ENCODE measurements around the gene DARS2.
"Not testable (repeated sequence)": the region's sequence is repeated elsewhere in the genome, so short reads cannot be mapped to it uniquely, and the experiment has no call there.

The DARS2 gene

DNA sequence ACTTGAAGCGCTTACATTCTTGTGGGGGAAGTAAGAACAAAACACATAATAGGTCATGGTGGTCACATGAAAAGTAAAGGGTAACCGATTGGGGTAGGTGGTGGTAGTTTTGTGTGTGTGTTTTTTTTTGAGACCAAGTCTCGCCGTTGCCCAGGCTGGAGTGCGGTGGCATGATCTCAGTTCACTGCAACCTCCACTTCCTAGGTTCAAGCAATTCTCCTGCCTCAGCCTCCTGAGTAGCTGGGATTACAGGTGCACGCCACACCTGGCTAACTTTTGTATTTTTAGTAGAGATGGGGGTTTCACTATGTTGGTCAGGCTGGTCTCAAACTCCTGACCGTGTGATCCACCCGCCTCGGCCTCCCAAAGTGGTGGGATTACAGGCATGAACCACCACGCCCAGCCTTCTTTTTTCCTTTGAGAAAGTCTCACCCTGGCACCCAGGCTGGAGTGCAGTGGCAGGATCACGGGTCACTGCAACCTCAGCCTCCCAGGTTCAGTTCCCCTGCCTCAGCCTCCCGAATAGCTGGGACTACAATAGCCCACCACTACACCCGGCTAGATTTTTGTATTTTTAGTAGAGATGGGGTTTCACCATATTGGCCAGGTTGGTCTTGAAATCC is 37.8 kb downstream of the DARS2 start:
- H3K9me3 ChIP-seq (ENCODE audit: control insufficient read depth in 2 of 2, low read length in 2 of 2); H3K27ac ChIP-seq (ENCODE audit: low read length): not testable (repeated sequence)

DNA sequence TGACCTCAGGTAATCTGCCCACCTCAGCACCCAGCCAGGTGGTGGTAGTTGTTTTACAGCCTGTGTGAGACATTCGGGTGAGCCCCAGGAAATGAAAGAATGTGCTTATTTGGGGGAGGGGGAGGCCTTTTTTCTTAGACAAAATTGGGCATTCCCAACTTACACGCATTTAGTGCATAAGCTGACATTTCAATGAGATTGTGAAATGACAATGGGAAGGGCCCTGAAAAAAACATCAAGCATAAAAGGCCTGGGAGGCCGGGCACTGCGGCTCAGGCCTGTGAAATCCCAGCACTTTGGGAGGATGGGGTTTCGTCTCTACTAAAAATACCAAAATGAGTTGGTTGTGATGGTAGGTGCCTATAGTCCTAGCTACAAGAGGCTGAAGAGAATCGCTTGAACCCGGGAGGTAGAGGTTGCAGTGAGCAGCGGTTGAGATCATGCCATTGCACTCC is 38.3 kb downstream of the DARS2 start:
- Histone ChIP-seq H3K9me3 (ENCODE audit: control insufficient read depth in 2 of 2, low read length in 2 of 2) (no peaks in the 10 kb centered on the region), H3K4me3 (ENCODE audit: low read length in 2 of 2) (no peak overlapping the region), H3K4me1 (ENCODE audit: control insufficient read depth, insufficient read depth, low read length) (peaks cover 6% of the 10 kb centered on the region), H3K27ac (ENCODE audit: low read length) (no peak overlapping the region), H3K9ac (ENCODE audit: low read length in 2 of 2) (no peak overlapping the region), H3K36me3 (ENCODE audit: control insufficient read depth in 2 of 2, insufficient read depth in 2 of 2, low read length in 2 of 2) (peaks cover 26 to 28% of the 10 kb centered on the region in 2 donors), H3K27me3 (ENCODE audit: control insufficient read depth in 1 of 2, insufficient read depth in 2 of 2, low read length in 2 of 2) (no peaks in the 10 kb centered on the region)

More for the DNA sequence above, 37.8 kb downstream of the DARS2 start:
- not testable (repeated sequence) for H3K4me1 ChIP-seq (ENCODE audit: control insufficient read depth, insufficient read depth, low read length); H3K4me3 ChIP-seq (ENCODE audit: low read length in 2 of 2); H3K27me3 ChIP-seq (ENCODE audit: control insufficient read depth in 1 of 2, insufficient read depth in 2 of 2, low read length in 2 of 2); H3K9ac ChIP-seq (ENCODE audit: low read length in 2 of 2)
- peaks cover 26 to 31% of the 10 kb centered on the region in 2 donors for H3K36me3 ChIP-seq (ENCODE audit: control insufficient read depth in 2 of 2, insufficient read depth in 2 of 2, low read length in 2 of 2)

DNA sequence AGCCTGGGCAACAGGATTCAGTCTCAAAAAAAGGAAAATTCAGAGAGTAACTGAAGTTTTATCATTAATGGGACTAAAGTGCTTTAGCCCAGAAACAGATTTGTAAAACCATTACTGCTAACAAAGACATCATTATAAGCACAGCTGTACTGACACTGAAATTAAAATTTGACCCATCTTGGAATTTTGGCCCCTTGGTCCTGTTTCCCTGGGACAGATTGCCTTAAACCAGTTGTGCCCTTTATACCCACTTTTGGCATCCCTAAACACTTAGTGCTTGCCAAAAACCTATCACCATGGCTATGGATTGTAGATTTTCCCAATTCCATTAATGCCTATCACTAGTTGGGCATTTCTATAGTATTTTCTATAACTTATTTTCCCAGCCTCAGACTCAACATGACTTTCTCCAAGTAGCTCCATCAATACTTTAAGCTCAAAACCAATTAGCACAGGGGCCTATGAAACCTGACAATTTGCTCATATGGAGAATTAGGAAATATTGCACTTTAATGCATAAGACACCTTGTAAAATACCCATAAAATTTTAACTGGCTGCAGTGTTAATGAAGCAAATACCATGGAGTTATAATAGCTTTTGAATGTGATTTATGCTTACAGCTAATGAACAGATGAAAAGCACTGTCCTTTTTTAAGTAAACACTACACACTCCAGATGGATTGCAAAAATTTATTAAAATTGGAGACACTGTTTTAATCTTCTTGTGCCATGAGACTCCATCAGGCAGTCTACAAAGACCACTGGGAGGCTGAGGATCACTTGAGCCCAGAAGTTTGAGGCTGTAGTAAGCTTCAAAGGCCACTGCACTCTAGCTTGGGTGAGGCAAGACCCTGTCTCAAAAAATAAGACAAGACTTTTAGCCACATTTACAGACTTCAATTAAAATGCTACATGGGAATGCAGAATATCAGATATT is 39.0 kb downstream of the DARS2 start:
- Histone ChIP-seq H3K9me3 (ENCODE audit: control insufficient read depth in 2 of 2, low read length in 2 of 2) (no peaks in the 10 kb centered on the region), H3K27me3 (ENCODE audit: control insufficient read depth in 1 of 2, insufficient read depth in 2 of 2, low read length in 2 of 2) (no peaks in the 10 kb centered on the region), H3K9ac (ENCODE audit: low read length in 2 of 2) (no peak overlapping the region), H3K36me3 (ENCODE audit: control insufficient read depth in 2 of 2, insufficient read depth in 2 of 2, low read length in 2 of 2) (peaks cover 26 to 27% of the 10 kb centered on the region in 2 donors), H3K27ac (ENCODE audit: low read length) (no peak overlapping the region), H3K4me1 (ENCODE audit: control insufficient read depth, insufficient read depth, low read length) (peaks cover 6% of the 10 kb centered on the region), H3K4me3 (ENCODE audit: low read length in 2 of 2) (no peak overlapping the region)

DNA sequence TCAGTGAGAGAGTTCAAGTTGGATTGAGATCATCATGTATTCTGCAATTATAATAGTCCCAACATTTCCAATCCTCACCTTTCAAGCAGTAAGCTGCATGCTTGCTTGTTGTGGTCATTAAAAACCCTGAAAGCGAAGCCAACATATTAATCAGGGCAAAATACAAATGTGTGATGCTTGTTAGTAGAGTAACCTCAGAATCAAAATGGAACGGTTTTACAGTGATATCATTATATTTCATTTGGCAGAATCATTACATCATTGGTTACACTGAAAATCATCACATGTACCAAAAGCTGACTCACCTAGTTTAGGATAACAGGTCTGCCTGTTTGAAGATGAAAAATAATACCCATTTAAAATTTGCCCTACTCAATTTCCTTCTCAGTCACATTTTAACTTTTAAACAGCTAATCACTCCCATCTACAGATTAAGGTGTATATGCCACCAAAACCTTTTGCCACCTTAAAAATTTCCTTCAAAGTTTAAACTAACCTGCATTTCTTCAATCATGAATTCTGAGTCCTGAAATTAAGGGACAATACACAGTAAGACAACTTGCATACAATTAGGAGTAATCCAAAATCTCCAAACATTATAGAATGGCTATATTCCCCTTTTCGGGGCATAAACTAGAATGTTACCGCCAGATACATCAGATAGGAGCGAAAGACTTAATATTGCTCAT is 39.9 kb downstream of the DARS2 start:
- peaks cover 26 to 27% of the 10 kb centered on the region in 2 donors for H3K36me3 ChIP-seq (ENCODE audit: control insufficient read depth in 2 of 2, insufficient read depth in 2 of 2, low read length in 2 of 2)
- no peak overlapping the region for H3K27ac ChIP-seq (ENCODE audit: low read length)
- no peak overlapping the region for H3K9ac ChIP-seq (ENCODE audit: low read length in 2 of 2)
- H3K27me3 ChIP-seq (ENCODE audit: control insufficient read depth in 1 of 2, insufficient read depth in 2 of 2, low read length in 2 of 2) = no peaks in the 10 kb centered on the region
- H3K9me3 ChIP-seq (ENCODE audit: control insufficient read depth in 2 of 2, low read length in 2 of 2) = no peaks in the 10 kb centered on the region
- no peak overlapping the region for H3K4me3 ChIP-seq (ENCODE audit: low read length in 2 of 2)
- H3K4me1 ChIP-seq (ENCODE audit: control insufficient read depth, insufficient read depth, low read length) = peaks cover 6% of the 10 kb centered on the region

DNA sequence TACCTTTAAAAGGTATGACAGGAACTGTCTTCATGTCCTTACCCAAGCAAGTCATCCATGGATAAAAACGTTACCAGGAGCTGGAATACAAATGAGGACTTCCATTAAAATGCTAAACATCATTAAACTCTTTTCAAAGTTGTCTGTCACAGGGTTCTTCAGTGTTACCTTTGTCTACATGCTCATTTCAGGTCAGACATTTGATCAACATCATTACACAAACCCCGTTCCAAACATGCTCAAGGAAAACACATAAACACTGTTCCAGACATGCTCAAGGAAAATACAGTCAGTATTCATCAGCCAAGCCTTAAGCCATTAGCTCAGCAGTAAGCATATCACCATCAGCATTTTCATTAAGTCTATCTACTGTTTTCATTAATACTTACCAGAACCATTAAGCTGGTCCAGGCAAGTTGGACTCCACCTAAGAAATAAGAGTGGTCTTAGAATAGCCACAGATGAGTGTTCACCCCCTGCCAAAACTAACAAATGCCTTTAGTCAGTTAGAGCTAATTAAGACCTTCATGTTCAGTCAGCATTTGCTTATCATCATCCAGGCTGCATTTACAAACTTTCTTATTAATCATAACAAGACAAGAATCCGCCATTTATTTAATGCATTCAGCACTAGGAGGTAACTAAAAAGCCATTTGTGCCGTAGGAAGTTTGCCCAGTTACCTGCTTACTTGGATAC is 41.1 kb downstream of the DARS2 start:
- Histone ChIP-seq H3K9me3 (ENCODE audit: control insufficient read depth in 2 of 2, low read length in 2 of 2) (no peaks in the 10 kb centered on the region), H3K27me3 (ENCODE audit: control insufficient read depth in 1 of 2, insufficient read depth in 2 of 2, low read length in 2 of 2) (no peaks in the 10 kb centered on the region), H3K36me3 (ENCODE audit: control insufficient read depth in 2 of 2, insufficient read depth in 2 of 2, low read length in 2 of 2) (peaks cover 28 to 31% of the 10 kb centered on the region in 2 donors), H3K9ac (ENCODE audit: low read length in 2 of 2) (no peak overlapping the region), H3K4me1 (ENCODE audit: control insufficient read depth, insufficient read depth, low read length) (peaks cover 6% of the 10 kb centered on the region), H3K27ac (ENCODE audit: low read length) (no peak overlapping the region), H3K4me3 (ENCODE audit: low read length in 2 of 2) (no peak overlapping the region)

DNA sequence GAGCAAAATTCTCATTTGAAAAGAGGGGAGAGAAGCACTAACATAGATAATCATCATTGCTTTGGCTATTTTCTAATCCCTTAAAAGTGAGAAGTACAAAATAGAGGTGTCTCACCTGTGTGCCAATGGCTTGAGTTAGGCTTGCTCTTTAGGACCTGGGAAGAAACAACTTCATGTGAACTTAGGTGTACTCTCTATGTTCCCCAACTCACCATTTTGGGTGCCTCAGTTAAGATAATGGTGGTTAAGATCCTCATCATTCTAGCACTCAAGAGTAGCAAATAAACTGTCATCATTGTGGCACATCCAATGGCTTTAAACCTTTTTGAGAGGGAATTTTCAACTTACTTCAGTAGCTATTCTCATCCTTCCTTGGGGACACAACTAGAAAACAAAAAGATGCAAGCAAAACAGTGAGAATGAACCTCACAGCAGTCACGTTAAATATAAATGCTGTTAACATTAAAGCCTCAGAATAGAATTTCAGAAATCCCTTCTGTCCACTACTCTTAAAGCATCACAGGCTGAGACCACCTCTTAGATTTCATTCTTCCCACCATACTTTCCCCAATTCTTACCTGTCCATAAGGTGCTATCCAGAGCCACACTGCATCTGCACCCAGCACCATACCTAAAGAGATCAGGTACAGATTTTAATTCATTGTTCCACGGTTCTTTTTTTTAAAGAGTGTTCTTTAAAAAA is 42.1 kb downstream of the DARS2 start:
- Histone ChIP-seq H3K9me3 (ENCODE audit: control insufficient read depth in 2 of 2, low read length in 2 of 2) (no peaks in the 10 kb centered on the region), H3K9ac (ENCODE audit: low read length in 2 of 2) (peak overlapping the region in 1 of 2 donors; percentile 73), H3K27me3 (ENCODE audit: control insufficient read depth in 1 of 2, insufficient read depth in 2 of 2, low read length in 2 of 2) (no peaks in the 10 kb centered on the region), H3K4me1 (ENCODE audit: control insufficient read depth, insufficient read depth, low read length) (peaks cover 6% of the 10 kb centered on the region), H3K36me3 (ENCODE audit: control insufficient read depth in 2 of 2, insufficient read depth in 2 of 2, low read length in 2 of 2) (peaks cover 35 to 37% of the 10 kb centered on the region in 2 donors), H3K4me3 (ENCODE audit: low read length in 2 of 2) (peak overlapping the region; percentile 92 to 99), H3K27ac (ENCODE audit: low read length) (peak overlapping the region; percentile 90)

DNA sequence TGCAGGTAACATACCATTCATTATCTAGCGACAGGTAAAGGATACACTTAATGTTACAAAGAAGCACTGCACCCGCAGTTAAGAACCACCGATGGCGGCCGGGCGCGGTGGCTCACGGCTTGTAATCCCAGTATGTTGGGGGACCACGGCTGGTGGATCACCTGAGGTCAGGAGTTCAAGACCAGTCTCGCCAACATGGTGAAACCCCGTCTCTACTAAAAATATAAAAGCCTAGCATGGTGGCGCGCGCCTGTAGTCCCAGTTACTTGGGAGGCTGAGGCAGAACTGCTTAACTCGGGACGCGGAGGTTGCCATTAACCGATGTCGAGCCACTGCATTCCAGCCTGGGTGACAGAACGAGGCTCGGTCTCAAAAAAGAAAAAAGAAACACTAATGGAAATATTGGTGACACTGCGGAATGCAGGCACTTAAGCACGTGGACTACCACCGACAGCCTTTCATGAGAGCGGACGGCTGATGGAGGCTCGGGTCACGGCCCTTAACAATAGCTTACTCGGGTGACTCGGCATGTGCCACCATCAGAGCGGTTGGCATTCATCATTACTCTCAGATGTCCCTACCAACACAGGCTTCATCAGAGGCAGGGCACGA is 42.8 kb downstream of the DARS2 start:
- Histone ChIP-seq H3K4me1 (ENCODE audit: control insufficient read depth, insufficient read depth, low read length) (peaks cover 6% of the 10 kb centered on the region), H3K27me3 (ENCODE audit: control insufficient read depth in 1 of 2, insufficient read depth in 2 of 2, low read length in 2 of 2) (no peaks in the 10 kb centered on the region), H3K27ac (ENCODE audit: low read length) (peak overlapping the region; percentile 90), H3K9me3 (ENCODE audit: control insufficient read depth in 2 of 2, low read length in 2 of 2) (no peaks in the 10 kb centered on the region), H3K36me3 (ENCODE audit: control insufficient read depth in 2 of 2, insufficient read depth in 2 of 2, low read length in 2 of 2) (peaks cover 35 to 37% of the 10 kb centered on the region in 2 donors), H3K4me3 (ENCODE audit: low read length in 2 of 2) (peak overlapping the region; percentile 92 to 99), H3K9ac (ENCODE audit: low read length in 2 of 2) (peak overlapping the region; percentile 73 to 80)

DNA sequence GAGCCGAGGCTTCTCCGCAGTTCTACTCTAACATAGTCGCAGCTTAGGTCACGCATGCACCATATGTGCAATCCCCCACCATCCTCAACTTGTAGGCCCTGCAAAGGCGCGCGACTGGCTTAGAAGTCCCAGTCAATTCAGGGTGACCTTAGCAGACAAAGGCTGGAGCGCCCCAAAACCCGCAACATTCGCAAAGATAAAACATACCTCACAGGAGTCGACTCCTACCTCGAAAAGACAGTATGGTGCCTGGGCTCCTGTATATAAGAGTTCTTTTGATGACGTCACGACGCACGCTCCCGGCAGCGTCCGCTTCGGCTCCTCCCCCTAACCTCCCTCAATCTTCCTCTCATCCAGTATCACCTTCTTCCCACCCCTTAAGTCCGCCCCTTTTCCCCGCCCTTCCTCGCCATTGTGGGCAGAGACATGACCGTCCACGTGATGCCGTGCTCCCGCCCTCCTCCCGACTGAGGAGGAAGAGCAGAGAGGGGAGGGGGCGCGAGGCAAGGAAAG is 43.3 kb downstream of the DARS2 start, which contains the start of gene GAS5:
Gene GAS5 (minus strand): TSS at position 237 of the 513 bp plus-strand sequence.
- Histone ChIP-seq H3K4me3 (ENCODE audit: low read length in 2 of 2) (peak within 1 kb of the TSS; percentile 92 to 99), H3K27ac (ENCODE audit: low read length) (peak within 1 kb of the TSS; percentile 90), H3K9me3 (ENCODE audit: control insufficient read depth in 2 of 2, low read length in 2 of 2) (no peaks in the 10 kb centered on the region), H3K36me3 (ENCODE audit: control insufficient read depth in 2 of 2, insufficient read depth in 2 of 2, low read length in 2 of 2) (peaks cover 34% of the 10 kb centered on the region in 2 donors), H3K4me1 (ENCODE audit: control insufficient read depth, insufficient read depth, low read length) (peaks cover 6% of the 10 kb centered on the region), H3K27me3 (ENCODE audit: control insufficient read depth in 1 of 2, insufficient read depth in 2 of 2, low read length in 2 of 2) (no peaks in the 10 kb centered on the region), H3K9ac (ENCODE audit: low read length in 2 of 2) (peak within 1 kb of the TSS; percentile 73 to 80)

DNA sequence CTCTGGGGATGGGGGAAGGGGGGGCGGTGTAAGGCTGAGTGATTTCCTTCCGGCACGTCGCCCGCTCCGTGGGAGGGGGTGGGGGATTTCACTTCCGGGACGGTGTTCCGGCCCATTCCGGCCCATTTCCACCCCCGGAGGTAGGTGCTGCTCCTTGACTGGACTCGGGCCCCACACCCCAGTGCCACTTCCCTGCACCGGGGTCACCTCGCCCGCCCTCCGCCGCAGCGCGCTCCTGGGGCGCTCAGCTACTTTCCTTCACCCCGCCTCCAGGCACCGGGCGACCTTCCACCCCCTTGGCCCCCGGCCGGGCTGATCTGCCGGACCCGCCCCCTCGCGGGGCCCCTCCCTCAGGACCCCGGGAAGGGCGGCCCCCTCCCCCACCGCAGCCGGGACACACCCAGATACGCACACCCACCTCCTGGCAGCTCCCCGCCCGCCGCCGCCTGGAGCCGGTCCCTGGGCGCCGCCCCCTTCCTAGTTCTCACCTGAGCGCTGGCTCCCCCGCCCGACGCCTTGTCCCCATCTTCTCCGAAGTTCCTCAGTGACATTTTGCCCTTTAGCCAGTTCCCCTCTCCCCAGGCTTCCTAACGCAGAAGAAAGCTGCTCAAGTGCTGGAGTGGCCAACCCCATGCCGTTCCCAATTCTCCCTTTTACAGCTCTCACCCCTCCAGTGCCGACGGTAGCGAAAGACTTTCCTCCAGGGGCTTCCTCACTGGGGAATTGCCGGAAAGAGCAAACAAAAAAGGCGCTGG is 44.0 kb downstream of the DARS2 start, which contains the start of gene ZBTB37:
Gene ZBTB37 (plus strand): TSS at position 115 of the 755 bp plus-strand sequence. CDS start 1,846 bp downstream, outside the sequence.
- H3K36me3 ChIP-seq (ENCODE audit: control insufficient read depth in 2 of 2, insufficient read depth in 2 of 2, low read length in 2 of 2) = peaks cover 30% of the 10 kb centered on the region in 2 donors
- H3K9ac ChIP-seq (ENCODE audit: low read length in 2 of 2) = peak within 1 kb of the TSS; percentile 73 to 80
- peaks cover 6% of the 10 kb centered on the region for H3K4me1 ChIP-seq (ENCODE audit: control insufficient read depth, insufficient read depth, low read length)
- no peaks in the 10 kb centered on the region for H3K27me3 ChIP-seq (ENCODE audit: control insufficient read depth in 1 of 2, insufficient read depth in 2 of 2, low read length in 2 of 2)
- peak within 1 kb of the TSS; percentile 92 to 99 for H3K4me3 ChIP-seq (ENCODE audit: low read length in 2 of 2)
- H3K27ac ChIP-seq (ENCODE audit: low read length) = peak within 1 kb of the TSS; percentile 90
- H3K9me3 ChIP-seq (ENCODE audit: control insufficient read depth in 2 of 2, low read length in 2 of 2) = no peaks in the 10 kb centered on the region
